Progenitor cell of endocrine pancreas (in vitro differentiated cells): Measurements from ENCODE around the gene RCSD1. TPM values are rescaled to one million over a fixed set of nuclear protein-coding genes. Genes with fewer than 3 reads are reported as not detected.

Source experiments
- DNase-seq: peaks from one replicate; pipeline ENCODE4 v3.0.0; 2021; ENCODE audit warnings: low spot score; ENCODE audit not compliant: unreplicated experiment
- H3K27ac Mint-ChIP-seq: 2 replicates; pipeline ENCODE4 v1.8.0; 2021; ENCODE audit warnings: mild to moderate bottlenecking, moderate library complexity, mixed read lengths
- H3K27me3 Mint-ChIP-seq: 2 replicates; pipeline ENCODE4 v1.8.0; 2021; ENCODE audit warnings: mixed read lengths
- H3K36me3 Mint-ChIP-seq: 2 replicates; pipeline ENCODE4 v1.8.0; 2022; ENCODE audit warnings: mixed read lengths; ENCODE audit not compliant: insufficient read depth
- H3K4me1 Mint-ChIP-seq: 2 replicates; pipeline ENCODE4 v1.8.0; 2021; ENCODE audit warnings: low read depth, mixed read lengths
- H3K4me3 Mint-ChIP-seq: 2 replicates; pipeline ENCODE4 v1.8.0; 2021; ENCODE audit warnings: low read depth, mild to moderate bottlenecking, moderate library complexity, mixed read lengths
- H3K9me3 Mint-ChIP-seq: 2 replicates; pipeline ENCODE4 v1.8.0; 2021; ENCODE audit warnings: low read depth, mixed read lengths
- CTCF ChIP-seq: fragments of 200-600 bp; sonication (generic); IDR thresholded peaks from one replicate; pipeline ENCODE4 v1.5.0; 2021; ENCODE audit warnings: antibody characterized with exemption, mild to moderate bottlenecking; ENCODE audit not compliant: unreplicated experiment
- total RNA-seq: library from RNA; stranded (reverse); gene quantifications from 2 replicates; pipeline ENCODE4 v1.2.1, GENCODE V29; 2021

RCSD1 gene
- total RNA-seq, 1 donor from 2014 or later: 0.22 TPM

- no peak for TF ChIP-seq CTCF
- Mint-ChIP-seq H3K36me3 (no peaks in the 10 kb centered on the region), H3K27me3 (peaks cover 20% of the 10 kb centered on the region), H3K4me3 (no peak overlapping the region), H3K4me1 (no peaks in the 10 kb centered on the region), H3K9me3 (no peaks in the 10 kb centered on the region), H3K27ac (no peak overlapping the region)
- DNase-seq: no peak
Measured at GRCh38 chr1:167643441-167643840, 13.4 kb downstream of the RCSD1 start.

GRCh38 chr1:167644551-167644950 lies 14.5 kb downstream of the RCSD1 start:
- no peaks in the 10 kb centered on the region for H3K9me3 Mint-ChIP-seq
- no peaks in the 10 kb centered on the region for H3K4me1 Mint-ChIP-seq
- DNase-seq: no peak
- TF ChIP-seq CTCF: no peak
- H3K27ac Mint-ChIP-seq: no peak overlapping the region
- peaks cover 20% of the 10 kb centered on the region for H3K27me3 Mint-ChIP-seq
- H3K4me3 Mint-ChIP-seq: no peak overlapping the region
- no peaks in the 10 kb centered on the region for H3K36me3 Mint-ChIP-seq

GRCh38 chr1:167645140-167645541 lies 15.1 kb downstream of the RCSD1 start:
- TF ChIP-seq CTCF: no peak
- no peaks in the 10 kb centered on the region for H3K36me3 Mint-ChIP-seq
- H3K27me3 Mint-ChIP-seq: peaks cover 20% of the 10 kb centered on the region
- no peak overlapping the region for H3K27ac Mint-ChIP-seq
- H3K9me3 Mint-ChIP-seq: no peaks in the 10 kb centered on the region
- no peak overlapping the region for H3K4me3 Mint-ChIP-seq
- H3K4me1 Mint-ChIP-seq: no peaks in the 10 kb centered on the region
- no peak for DNase-seq

GRCh38 chr1:167645625-167646414 lies 15.8 kb downstream of the RCSD1 start:
- no peak for TF ChIP-seq CTCF
- H3K4me1 Mint-ChIP-seq: no peaks in the 10 kb centered on the region
- DNase-seq: no peak
- H3K27ac Mint-ChIP-seq: peak overlapping the region; percentile 23
- H3K27me3 Mint-ChIP-seq: peaks cover 20% of the 10 kb centered on the region
- H3K9me3 Mint-ChIP-seq: no peaks in the 10 kb centered on the region
- no peak overlapping the region for H3K4me3 Mint-ChIP-seq
- H3K36me3 Mint-ChIP-seq: no peaks in the 10 kb centered on the region

GRCh38 chr1:167648252-167648849 lies 18.3 kb downstream of the RCSD1 start:
- Mint-ChIP-seq H3K27ac (no peak overlapping the region), H3K27me3 (peaks cover 9% of the 10 kb centered on the region), H3K9me3 (no peaks in the 10 kb centered on the region), H3K4me3 (no peak overlapping the region), H3K4me1 (peaks cover 2% of the 10 kb centered on the region), H3K36me3 (no peaks in the 10 kb centered on the region)
- no peak for TF ChIP-seq CTCF
- no peak for DNase-seq
